ENCODE data around the gene IL17RC. TPM values are rescaled to one million over a fixed set of nuclear protein-coding genes. Genes with fewer than 3 reads are reported as not detected.

The IL17RC gene
- total and polyA plus RNA-seq, 3 experiments from 2014 or later = 0.20 to 11.0 (median 0.31) TPM

DNA sequence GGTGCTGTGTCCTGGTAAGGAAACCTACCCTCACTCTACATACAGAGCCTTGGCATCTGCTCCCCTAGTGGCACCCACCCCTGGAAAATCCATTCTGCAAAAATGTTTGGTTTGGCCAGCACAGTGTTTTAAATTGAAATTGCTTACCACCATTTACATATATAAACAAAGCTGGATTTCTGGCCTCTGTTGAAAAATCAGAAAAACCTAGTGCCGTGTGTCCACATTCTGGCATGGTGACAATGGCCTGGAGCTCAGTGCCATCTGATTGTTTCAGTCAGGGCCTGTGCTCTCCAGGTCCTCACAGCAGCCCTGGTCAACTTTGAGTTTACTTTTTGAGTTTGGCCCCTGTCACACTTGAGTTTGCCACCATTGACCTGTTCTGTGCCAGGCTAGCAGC is 2.9 kb upstream of the IL17RC start:
- no peak overlapping the region for H3K4me3 ChIP-seq (ENCODE audit: low read length)
- peaks cover 7 to 21% (median 15%) of the 10 kb centered on the region in 3 donors for H3K4me1 Mint-ChIP-seq
- peaks cover 7 to 16% of the 10 kb centered on the region in 2 donors for H3K27me3 Mint-ChIP-seq
- no peak overlapping the region for H3K27ac ChIP-seq (ENCODE audit: low read depth, low read length)
- H3K27me3 ChIP-seq (ENCODE audit: insufficient read depth, low read length, poor library complexity, severe bottlenecking) = no peaks in the 10 kb centered on the region
- DNase-seq = no peak
- H3K36me3 ChIP-seq (ENCODE audit: insufficient read depth, low read length) = no peaks in the 10 kb centered on the region
- no peaks in the 10 kb centered on the region for H3K9me3 Mint-ChIP-seq
- peaks cover 9% of the 10 kb centered on the region for H3K4me1 ChIP-seq (ENCODE audit: insufficient read depth, low read length)
- H3K9me3 ChIP-seq (ENCODE audit: low read length) = no peaks in the 10 kb centered on the region
- H3K27ac Mint-ChIP-seq = peak overlapping the region in 1 of 8 donors; percentile 76
- POLR2A ChIA-PET = interaction anchor here (2.1 to 2.9 kb wide), 2 partner anchors 18 to 23 kb away, joined by 4 to 14 read pairs; partner anchors contain the start of genes CRELD1 and JAGN1
- CTCF ChIA-PET = interaction anchor here (1.5 to 2.7 kb wide), 2 partner anchors 18 to 106 kb away, joined by 3 to 11 read pairs; partner anchors contain the start of gene CRELD1
- peak overlapping the region in 4 of 7 donors; percentile 8 to 58 (median 18) for H3K4me3 Mint-ChIP-seq
- peaks cover 0 to 2% (median 2%) of the 10 kb centered on the region in 3 donors for H3K36me3 Mint-ChIP-seq

- ChIA-PET CTCF (interaction anchor here (1.5 to 2.7 kb wide), 2 partner anchors 18 to 106 kb away, joined by 3 to 11 read pairs; partner anchors contain the start of gene CRELD1), POLR2A (interaction anchor here (2.1 to 2.9 kb wide), 2 partner anchors 18 to 24 kb away, joined by 4 to 14 read pairs; partner anchors contain the start of genes CRELD1 and JAGN1)
- Mint-ChIP-seq H3K27me3 (peaks cover 7 to 16% of the 10 kb centered on the region in 2 donors), H3K4me3 (peak overlapping the region in 6 of 7 donors; percentile 50 to 83 (median 62)), H3K27ac (no peak overlapping the region), H3K9me3 (no peaks in the 10 kb centered on the region), H3K36me3 (peaks cover 0 to 2% (median 2%) of the 10 kb centered on the region in 3 donors), H3K4me1 (peaks cover 7 to 21% (median 15%) of the 10 kb centered on the region in 3 donors)
- H3K4me1 ChIP-seq (ENCODE audit: insufficient read depth, low read length) = peaks cover 9% of the 10 kb centered on the region
- DNase-seq = no peak
- H3K36me3 ChIP-seq (ENCODE audit: insufficient read depth, low read length) = no peaks in the 10 kb centered on the region
- peak overlapping the region; percentile 49 for H3K4me3 ChIP-seq (ENCODE audit: low read length)
- H3K27me3 ChIP-seq (ENCODE audit: insufficient read depth, low read length, poor library complexity, severe bottlenecking) = no peaks in the 10 kb centered on the region
- no peak overlapping the region for H3K27ac ChIP-seq (ENCODE audit: low read depth, low read length)
- no peaks in the 10 kb centered on the region for H3K9me3 ChIP-seq (ENCODE audit: low read length)
Observed at GRCh38 chr3:9914559-9915253, 2.2 kb upstream of the IL17RC start.

DNA sequence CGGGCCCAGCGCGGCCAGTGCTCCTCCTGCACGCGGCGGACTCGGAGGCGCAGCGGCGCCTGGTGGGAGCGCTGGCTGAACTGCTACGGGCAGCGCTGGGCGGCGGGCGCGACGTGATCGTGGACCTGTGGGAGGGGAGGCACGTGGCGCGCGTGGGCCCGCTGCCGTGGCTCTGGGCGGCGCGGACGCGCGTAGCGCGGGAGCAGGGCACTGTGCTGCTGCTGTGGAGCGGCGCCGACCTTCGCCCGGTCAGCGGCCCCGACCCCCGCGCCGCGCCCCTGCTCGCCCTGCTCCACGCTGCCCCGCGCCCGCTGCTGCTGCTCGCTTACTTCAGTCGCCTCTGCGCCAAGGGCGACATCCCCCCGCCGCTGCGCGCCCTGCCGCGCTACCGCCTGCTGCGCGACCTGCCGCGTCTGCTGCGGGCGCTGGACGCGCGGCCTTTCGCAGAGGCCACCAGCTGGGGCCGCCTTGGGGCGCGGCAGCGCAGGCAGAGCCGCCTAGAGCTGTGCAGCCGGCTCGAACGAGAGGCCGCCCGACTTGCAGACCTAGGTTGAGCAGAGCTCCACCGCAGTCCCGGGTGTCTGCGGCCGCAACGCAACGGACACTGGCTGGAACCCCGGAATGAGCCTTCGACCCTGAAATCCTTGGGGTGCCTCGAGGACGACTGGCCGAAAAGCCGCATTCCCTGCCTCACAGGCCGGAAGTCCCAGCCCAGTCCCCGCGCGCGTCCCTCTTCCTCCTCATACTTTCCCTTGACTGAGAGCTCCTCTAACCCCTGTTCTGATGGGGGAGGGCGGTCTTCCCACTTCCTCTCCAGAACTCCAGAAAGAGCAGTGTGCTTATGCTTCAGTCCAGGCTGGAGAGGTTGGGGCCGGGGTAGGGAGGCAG is 1.4 kb upstream of the IL17RC start:
- H3K36me3 Mint-ChIP-seq = peaks cover 0 to 2% (median 0%) of the 10 kb centered on the region in 3 donors
- H3K4me1 Mint-ChIP-seq = peaks cover 7 to 21% (median 15%) of the 10 kb centered on the region in 3 donors

GRCh38 chr3:9916346-9916733 is 558 bp upstream of the IL17RC start:
- Mint-ChIP-seq H3K27ac (peak overlapping the region in 1 of 8 donors; percentile 43), H3K4me1 (peaks cover 7 to 21% (median 15%) of the 10 kb centered on the region in 3 donors), H3K27me3 (peaks cover 7 to 13% of the 10 kb centered on the region in 2 donors), H3K9me3 (no peaks in the 10 kb centered on the region), H3K4me3 (peak overlapping the region; percentile 40 to 93 (median 76)), H3K36me3 (no peaks in the 10 kb centered on the region)
- Histone ChIP-seq H3K27ac (ENCODE audit: low read depth, low read length) (peak overlapping the region; percentile 51), H3K4me1 (ENCODE audit: insufficient read depth, low read length) (peaks cover 9% of the 10 kb centered on the region), H3K27me3 (ENCODE audit: insufficient read depth, low read length, poor library complexity, severe bottlenecking) (no peaks in the 10 kb centered on the region), H3K4me3 (ENCODE audit: low read length) (peak overlapping the region; percentile 22), H3K36me3 (ENCODE audit: insufficient read depth, low read length) (no peaks in the 10 kb centered on the region), H3K9me3 (ENCODE audit: low read length) (no peaks in the 10 kb centered on the region)
- ChIA-PET CTCF (interaction anchor here (1.8 kb wide), 1 partner anchor 17 kb away, joined by 7 read pairs; the partner anchor contains the start of gene CRELD1), POLR2A (interaction anchor here (0.6 to 2.9 kb wide), 3 partner anchors 16 to 336 kb away, joined by 4 to 14 read pairs (median 4); partner anchors contain the start of gene CRELD1)
- DNase-seq = no peak

More for the DNA sequence above, 1.4 kb upstream of the IL17RC start:
- H3K4me3 Mint-ChIP-seq = peak overlapping the region; percentile 74 to 93 (median 77)
- Histone ChIP-seq H3K36me3 (ENCODE audit: insufficient read depth, low read length) (no peaks in the 10 kb centered on the region), H3K4me3 (ENCODE audit: low read length) (peak overlapping the region; percentile 49), H3K9me3 (ENCODE audit: low read length) (no peaks in the 10 kb centered on the region), H3K4me1 (ENCODE audit: insufficient read depth, low read length) (peaks cover 9% of the 10 kb centered on the region), H3K27me3 (ENCODE audit: insufficient read depth, low read length, poor library complexity, severe bottlenecking) (no peaks in the 10 kb centered on the region), H3K27ac (ENCODE audit: low read depth, low read length) (no peak overlapping the region)
- POLR2A ChIA-PET = interaction anchor here (2.9 kb wide), 1 partner anchor 17 kb away, joined by 14 read pairs; the partner anchor contains the start of gene CRELD1
- peak in 2 of 5 donors; percentile 12 to 52 for DNase-seq
- CTCF ChIA-PET = interaction anchor here (1.5 to 1.8 kb wide), 2 partner anchors 18 to 107 kb away, joined by 3 to 7 read pairs; partner anchors contain the start of gene CRELD1
- H3K27ac Mint-ChIP-seq = peak overlapping the region in 2 of 8 donors; percentile 17 to 88
- H3K9me3 Mint-ChIP-seq = no peaks in the 10 kb centered on the region
- H3K27me3 Mint-ChIP-seq = peaks cover 7 to 16% of the 10 kb centered on the region in 2 donors

DNA sequence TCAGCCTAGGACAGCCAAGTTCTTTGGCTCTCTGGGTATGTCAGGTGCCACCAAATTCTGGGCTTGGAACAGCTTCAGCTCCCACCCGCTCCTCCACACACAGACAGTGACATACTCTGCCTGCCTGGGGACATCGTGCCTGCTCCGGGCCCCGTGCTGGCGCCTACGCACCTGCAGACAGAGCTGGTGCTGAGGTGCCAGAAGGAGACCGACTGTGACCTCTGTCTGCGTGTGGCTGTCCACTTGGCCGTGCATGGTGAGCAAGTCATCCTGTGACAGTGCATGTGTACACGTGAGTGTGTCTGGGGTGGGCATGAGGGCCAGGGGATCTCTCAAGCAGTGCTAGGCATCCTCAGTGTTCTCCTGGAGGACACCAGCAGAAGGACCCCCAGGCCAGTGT is 922 bp downstream of the IL17RC start:
- H3K9me3 Mint-ChIP-seq = no peaks in the 10 kb centered on the region
- no peaks in the 10 kb centered on the region for H3K36me3 ChIP-seq (ENCODE audit: insufficient read depth, low read length)
- H3K4me3 Mint-ChIP-seq = no peak overlapping the region
- H3K36me3 Mint-ChIP-seq = no peaks in the 10 kb centered on the region
- H3K4me1 ChIP-seq (ENCODE audit: insufficient read depth, low read length) = peaks cover 9% of the 10 kb centered on the region
- peaks cover 4 to 12% of the 10 kb centered on the region in 2 donors for H3K27me3 Mint-ChIP-seq
- H3K27me3 ChIP-seq (ENCODE audit: insufficient read depth, low read length, poor library complexity, severe bottlenecking) = no peaks in the 10 kb centered on the region
- no peak overlapping the region for H3K4me3 ChIP-seq (ENCODE audit: low read length)
- no peak for DNase-seq
- no peak overlapping the region for H3K27ac ChIP-seq (ENCODE audit: low read depth, low read length)
- H3K4me1 Mint-ChIP-seq = peaks cover 3 to 14% (median 8%) of the 10 kb centered on the region in 3 donors
- ChIA-PET CTCF (no interaction called here), POLR2A (no interaction called here)
- H3K27ac Mint-ChIP-seq = no peak overlapping the region
- no peaks in the 10 kb centered on the region for H3K9me3 ChIP-seq (ENCODE audit: low read length)

GRCh38 chr3:9918261-9919038 is 1.6 kb downstream of the IL17RC start:
- H3K27ac Mint-ChIP-seq = peak overlapping the region in 1 of 8 donors; percentile 46
- no peak for DNase-seq
- H3K27me3 Mint-ChIP-seq = peaks cover 4 to 12% of the 10 kb centered on the region in 2 donors
- no peaks in the 10 kb centered on the region for H3K36me3 Mint-ChIP-seq
- Histone ChIP-seq H3K9me3 (ENCODE audit: low read length) (no peaks in the 10 kb centered on the region), H3K4me1 (ENCODE audit: insufficient read depth, low read length) (peaks cover 9% of the 10 kb centered on the region), H3K27me3 (ENCODE audit: insufficient read depth, low read length, poor library complexity, severe bottlenecking) (no peaks in the 10 kb centered on the region), H3K36me3 (ENCODE audit: insufficient read depth, low read length) (no peaks in the 10 kb centered on the region), H3K27ac (ENCODE audit: low read depth, low read length) (no peak overlapping the region), H3K4me3 (ENCODE audit: low read length) (no peak overlapping the region)
- ChIA-PET CTCF (no interaction called here), POLR2A (no interaction called here)
- H3K4me3 Mint-ChIP-seq = peak overlapping the region in 1 of 7 donors; percentile 84
- peaks cover 3 to 14% (median 8%) of the 10 kb centered on the region in 3 donors for H3K4me1 Mint-ChIP-seq
- no peaks in the 10 kb centered on the region for H3K9me3 Mint-ChIP-seq

- Histone ChIP-seq H3K4me1 (ENCODE audit: insufficient read depth, low read length) (peaks cover 9% of the 10 kb centered on the region), H3K27me3 (ENCODE audit: insufficient read depth, low read length, poor library complexity, severe bottlenecking) (no peaks in the 10 kb centered on the region), H3K36me3 (ENCODE audit: insufficient read depth, low read length) (no peaks in the 10 kb centered on the region), H3K27ac (ENCODE audit: low read depth, low read length) (no peak overlapping the region), H3K4me3 (ENCODE audit: low read length) (no peak overlapping the region), H3K9me3 (ENCODE audit: low read length) (no peaks in the 10 kb centered on the region)
- Mint-ChIP-seq H3K4me3 (no peak overlapping the region), H3K36me3 (no peaks in the 10 kb centered on the region), H3K9me3 (no peaks in the 10 kb centered on the region), H3K4me1 (peaks cover 11 to 25% (median 11%) of the 10 kb centered on the region in 3 donors), H3K27me3 (peaks cover 6 to 12% of the 10 kb centered on the region in 2 donors), H3K27ac (no peak overlapping the region)
- DNase-seq = no peak
- CTCF ChIA-PET = no interaction called here
- POLR2A ChIA-PET = no interaction called here
Observed at GRCh38 chr3:9928158-9928557, 11.3 kb downstream of the IL17RC start.

All from CD8-positive, alpha-beta memory T cell (primary cell).